ENCODE measurements around the gene RNF150.
A peak's percentile ranks its signal among the peaks of the same experiment; 100 is the strongest.

Gene RNF150

DNA sequence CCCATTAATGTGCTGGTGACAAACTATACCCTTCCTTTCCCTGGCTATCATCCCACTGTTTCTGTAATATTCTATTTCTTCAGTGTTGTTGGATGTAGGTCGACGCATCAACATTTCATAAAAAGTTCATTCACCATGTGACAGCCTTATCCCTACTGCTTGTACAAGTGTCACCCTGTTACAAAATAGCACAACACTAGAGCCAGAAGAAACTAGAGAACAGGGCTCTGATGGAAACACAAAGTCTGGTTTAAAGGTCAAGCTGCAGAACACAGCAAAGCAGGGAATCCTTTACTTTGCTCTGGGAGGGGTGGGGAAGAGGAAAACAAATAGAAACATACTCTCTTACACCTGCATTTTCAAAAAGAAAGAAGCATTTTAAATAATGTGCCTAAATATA, 245.8 kb downstream of the RNF150 start:
- H3K4me3 ChIP-seq (ENCODE audit: control insufficient read depth, low read depth, low read length), result no peak overlapping the region
- no peak for DNase-seq (ENCODE audit: low read depth)
- TF ChIP-seq, protein P1, sequence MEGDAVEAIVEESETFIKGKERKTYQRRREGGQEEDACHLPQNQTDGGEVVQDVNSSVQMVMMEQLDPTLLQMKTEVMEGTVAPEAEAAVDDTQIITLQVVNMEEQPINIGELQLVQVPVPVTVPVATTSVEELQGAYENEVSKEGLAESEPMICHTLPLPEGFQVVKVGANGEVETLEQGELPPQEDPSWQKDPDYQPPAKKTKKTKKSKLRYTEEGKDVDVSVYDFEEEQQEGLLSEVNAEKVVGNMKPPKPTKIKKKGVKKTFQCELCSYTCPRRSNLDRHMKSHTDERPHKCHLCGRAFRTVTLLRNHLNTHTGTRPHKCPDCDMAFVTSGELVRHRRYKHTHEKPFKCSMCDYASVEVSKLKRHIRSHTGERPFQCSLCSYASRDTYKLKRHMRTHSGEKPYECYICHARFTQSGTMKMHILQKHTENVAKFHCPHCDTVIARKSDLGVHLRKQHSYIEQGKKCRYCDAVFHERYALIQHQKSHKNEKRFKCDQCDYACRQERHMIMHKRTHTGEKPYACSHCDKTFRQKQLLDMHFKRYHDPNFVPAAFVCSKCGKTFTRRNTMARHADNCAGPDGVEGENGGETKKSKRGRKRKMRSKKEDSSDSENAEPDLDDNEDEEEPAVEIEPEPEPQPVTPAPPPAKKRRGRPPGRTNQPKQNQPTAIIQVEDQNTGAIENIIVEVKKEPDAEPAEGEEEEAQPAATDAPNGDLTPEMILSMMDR (IDR thresholded peaks at IDR 0.05; ENCODE audit: control insufficient read depth, insufficient read depth, low read depth, low read length, missing control alignments), result no peak

DNA sequence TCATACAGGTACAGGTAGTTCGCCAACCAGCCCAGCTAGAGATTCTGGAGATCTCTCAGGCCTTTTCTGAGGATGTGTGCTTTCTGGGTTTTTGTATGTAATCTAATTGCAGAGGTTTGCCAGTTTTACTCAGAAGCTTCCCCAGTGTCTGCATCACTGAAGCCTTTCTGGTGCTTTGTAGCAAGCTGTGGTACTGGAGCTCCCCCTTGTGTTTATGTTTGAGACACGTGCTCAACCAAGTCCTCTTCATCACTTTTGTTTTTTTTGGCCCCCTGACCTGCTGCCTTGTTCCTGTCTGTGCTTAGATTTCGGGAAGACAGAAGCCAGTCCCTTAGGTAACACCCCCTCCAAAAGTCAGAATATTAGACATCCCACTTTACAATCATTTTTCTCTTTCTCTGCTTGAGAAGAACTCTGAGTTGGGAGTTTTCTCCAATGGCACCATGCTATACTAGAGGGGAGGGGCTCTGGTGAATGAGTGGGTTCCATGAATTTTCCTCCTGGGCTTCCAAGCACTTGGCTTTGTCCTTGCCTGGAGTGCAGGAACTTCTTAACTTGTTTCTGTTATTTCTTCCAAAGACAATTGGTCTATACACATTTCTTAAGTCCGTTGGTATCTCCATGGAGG, 248.7 kb downstream of the RNF150 start:
- TF ChIP-seq, protein P1 (IDR thresholded peaks at IDR 0.05; ENCODE audit: control insufficient read depth, insufficient read depth, low read depth, low read length, missing control alignments), result peak; percentile 76
- peak; percentile 55 for DNase-seq (ENCODE audit: low read depth)
- H3K4me3 ChIP-seq (ENCODE audit: control insufficient read depth, low read depth, low read length), result no peak overlapping the region

GRCh38 chr4:140877781-140878180, 255.5 kb downstream of the RNF150 start:
- TF ChIP-seq, protein P1 (IDR thresholded peaks at IDR 0.05; ENCODE audit: control insufficient read depth, insufficient read depth, low read depth, low read length, missing control alignments), result no peak
- no peak for DNase-seq (ENCODE audit: low read depth)
- H3K4me3 ChIP-seq (ENCODE audit: control insufficient read depth, low read depth, low read length), result no peak overlapping the region

- TF ChIP-seq, protein P1 (IDR thresholded peaks at IDR 0.05; ENCODE audit: control insufficient read depth, insufficient read depth, low read depth, low read length, missing control alignments), result no peak
- no peak overlapping the region for H3K4me3 ChIP-seq (ENCODE audit: control insufficient read depth, low read depth, low read length)
- DNase-seq (ENCODE audit: low read depth), result peak; percentile 20
These were observed 256.5 kb downstream of the RNF150 start for GRCh38 chr4:140876615-140877364.

- DNase-seq (ENCODE audit: low read depth), result no peak
- TF ChIP-seq, protein P1 (IDR thresholded peaks at IDR 0.05; ENCODE audit: control insufficient read depth, insufficient read depth, low read depth, low read length, missing control alignments), result no peak
- H3K4me3 ChIP-seq (ENCODE audit: control insufficient read depth, low read depth, low read length), result no peak overlapping the region
These were observed 257.4 kb downstream of the RNF150 start for GRCh38 chr4:140875746-140876452.

DNA sequence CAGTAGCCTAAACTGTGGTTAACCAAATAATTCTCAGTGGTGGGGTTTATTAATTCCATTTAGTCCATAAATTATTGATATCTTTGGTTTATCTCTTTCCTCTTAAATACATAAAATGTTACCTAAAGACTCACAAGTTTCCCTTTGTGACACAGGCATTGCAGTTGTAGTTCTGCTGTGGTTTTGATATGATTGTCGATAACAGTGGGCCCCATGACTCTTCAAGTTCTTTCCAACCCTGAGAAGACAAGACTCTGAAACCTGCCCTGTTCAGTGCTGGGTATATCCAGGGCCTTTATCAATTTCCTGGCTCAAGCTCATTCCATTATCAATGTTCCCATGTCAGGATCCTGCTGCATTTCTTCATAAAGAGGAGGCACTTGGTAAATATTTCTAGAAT, 259.2 kb downstream of the RNF150 start:
- DNase-seq (ENCODE audit: low read depth), result no peak
- H3K4me3 ChIP-seq (ENCODE audit: control insufficient read depth, low read depth, low read length), result no peak overlapping the region
- TF ChIP-seq, protein P1 (IDR thresholded peaks at IDR 0.05; ENCODE audit: control insufficient read depth, insufficient read depth, low read depth, low read length, missing control alignments), result no peak

All from AG09309 (cell line).